ENCODE measurements around the gene DNAJB13. TPM values are rescaled to one million over a fixed set of nuclear protein-coding genes. Genes with fewer than 3 reads are reported as not detected.

The DNAJB13 gene
- total RNA-seq (ENCODE audit: low replicate concordance) = 0.28 TPM in 1 of 2 replicates, not detected in the other

- Histone ChIP-seq H3K4me1 (no peaks in the 10 kb centered on the region), H3K9me3 (ENCODE audit: low read depth) (no peaks in the 10 kb centered on the region), H3K27ac (no peak within 1 kb of the TSS), H4K20me1 (ENCODE audit: low read depth) (no peaks in the 10 kb centered on the region), H3F3A (ENCODE audit: low read depth) (no peaks in the 10 kb centered on the region), H3K4me3 (no peak within 1 kb of the TSS), H3K79me2 (ENCODE audit: low read depth) (no peaks in the 10 kb centered on the region), H2AFZ (replicated peaks) (no peak within 1 kb of the TSS), H3K9ac (no peak within 1 kb of the TSS), H3K4me2 (no peak within 1 kb of the TSS), H3K36me3 (no peaks in the 10 kb centered on the region), H3K27me3 (no peaks in the 10 kb centered on the region)
- Mint-ChIP-seq H3K4me1 (peaks cover 11% of the 10 kb centered on the region), H3K27ac (no peak within 1 kb of the TSS), H3K4me3 (peak within 1 kb of the TSS; percentile 52), H3K27me3 (ENCODE audit: insufficient read depth, low read depth) (peaks cover 2% of the 10 kb centered on the region), H3K9me3 (peaks cover 3% of the 10 kb centered on the region), H3K36me3 (no peaks in the 10 kb centered on the region)
- TF ChIP-seq EZH2 (IDR thresholded peaks at IDR 0.05) (no peak), EZH2phosphoT487 (IDR thresholded peaks at IDR 0.05) (no peak), CTCF (IDR thresholded peaks at IDR 0.05) (no peak)
- peak; percentile 85 for DNase-seq (ENCODE audit: low spot score)
These were observed at the start of gene DNAJB13 for GRCh38 chr11:73950869-73951710. Gene DNAJB13, plus strand, starts transcription at chr11:73951026. Its CDS starts 44 bp downstream, at chr11:73951070.

DNA sequence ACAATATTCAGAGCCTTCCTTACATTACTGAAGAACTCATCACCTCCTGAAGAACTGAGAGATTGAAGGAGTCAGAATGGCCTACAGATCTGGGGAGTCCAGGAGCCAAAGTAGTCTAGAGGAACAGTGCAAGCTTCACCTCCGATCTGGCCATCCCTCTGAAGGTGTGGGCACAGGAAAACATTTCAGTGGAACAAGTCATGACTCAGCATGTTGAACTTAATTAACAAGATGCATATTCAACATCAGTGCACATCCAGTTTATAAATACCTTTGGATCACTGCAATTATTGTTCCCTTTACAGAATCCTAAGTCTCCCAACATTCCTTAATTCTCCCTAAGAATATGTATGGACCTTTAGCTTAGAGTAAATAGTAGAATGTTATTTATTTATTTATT, 48.5 kb upstream of the DNAJB13 start:
- Mint-ChIP-seq H3K4me1 (no peaks in the 10 kb centered on the region), H3K9me3 (no peaks in the 10 kb centered on the region), H3K4me3 (no peak overlapping the region), H3K36me3 (peaks cover 24% of the 10 kb centered on the region), H3K27me3 (ENCODE audit: insufficient read depth, low read depth) (peaks cover 2% of the 10 kb centered on the region), H3K27ac (no peak overlapping the region)
- H3K4me3 ChIP-seq = no peak overlapping the region
- no peak overlapping the region for H2AFZ ChIP-seq (replicated peaks)
- no peak for TF ChIP-seq CTCF (IDR thresholded peaks at IDR 0.05)
- TF ChIP-seq EZH2phosphoT487 (IDR thresholded peaks at IDR 0.05) = no peak
- no peak for TF ChIP-seq EZH2 (IDR thresholded peaks at IDR 0.05)
- no peaks in the 10 kb centered on the region for H3K36me3 ChIP-seq
- no peak overlapping the region for H3K27ac ChIP-seq
- no peak overlapping the region for H3K9ac ChIP-seq
- DNase-seq (ENCODE audit: low spot score) = no peak
- H3F3A ChIP-seq (ENCODE audit: low read depth) = no peaks in the 10 kb centered on the region
- no peak overlapping the region for H3K4me2 ChIP-seq
- no peaks in the 10 kb centered on the region for H3K4me1 ChIP-seq
- H3K79me2 ChIP-seq (ENCODE audit: low read depth) = no peaks in the 10 kb centered on the region
- H4K20me1 ChIP-seq (ENCODE audit: low read depth) = no peaks in the 10 kb centered on the region
- no peaks in the 10 kb centered on the region for H3K9me3 ChIP-seq (ENCODE audit: low read depth)
- no peaks in the 10 kb centered on the region for H3K27me3 ChIP-seq

GRCh38 chr11:73907191-73907590, 43.6 kb upstream of the DNAJB13 start:
- TF ChIP-seq EZH2 (IDR thresholded peaks at IDR 0.05) = no peak
- no peak for TF ChIP-seq CTCF (IDR thresholded peaks at IDR 0.05)
- no peak for TF ChIP-seq EZH2phosphoT487 (IDR thresholded peaks at IDR 0.05)
- no peaks in the 10 kb centered on the region for H3K27me3 ChIP-seq
- no peaks in the 10 kb centered on the region for H3K9me3 ChIP-seq (ENCODE audit: low read depth)
- H3K27ac ChIP-seq = no peak overlapping the region
- H3K4me1 ChIP-seq = no peaks in the 10 kb centered on the region
- H3K4me2 ChIP-seq = no peak overlapping the region
- Mint-ChIP-seq H3K9me3 (no peaks in the 10 kb centered on the region), H3K4me1 (no peaks in the 10 kb centered on the region), H3K27me3 (ENCODE audit: insufficient read depth, low read depth) (peaks cover 3% of the 10 kb centered on the region), H3K4me3 (no peak overlapping the region), H3K36me3 (peaks cover 13% of the 10 kb centered on the region), H3K27ac (no peak overlapping the region)
- no peaks in the 10 kb centered on the region for H4K20me1 ChIP-seq (ENCODE audit: low read depth)
- H2AFZ ChIP-seq (replicated peaks) = no peak overlapping the region
- H3K4me3 ChIP-seq = no peak overlapping the region
- no peaks in the 10 kb centered on the region for H3K36me3 ChIP-seq
- no peak for DNase-seq (ENCODE audit: low spot score)
- H3K9ac ChIP-seq = no peak overlapping the region
- no peaks in the 10 kb centered on the region for H3K79me2 ChIP-seq (ENCODE audit: low read depth)
- no peaks in the 10 kb centered on the region for H3F3A ChIP-seq (ENCODE audit: low read depth)

Measured in neural progenitor cell (in vitro differentiated cells).